Measurements from ENCODE around the gene ADARB1. TPM values are rescaled to one million over a fixed set of nuclear protein-coding genes. Genes with fewer than 3 reads are reported as not detected.

ADARB1 gene
- total RNA-seq, 4 donors from 2014 or later = 12.1 to 32.4 (median 14.4) TPM

DNA sequence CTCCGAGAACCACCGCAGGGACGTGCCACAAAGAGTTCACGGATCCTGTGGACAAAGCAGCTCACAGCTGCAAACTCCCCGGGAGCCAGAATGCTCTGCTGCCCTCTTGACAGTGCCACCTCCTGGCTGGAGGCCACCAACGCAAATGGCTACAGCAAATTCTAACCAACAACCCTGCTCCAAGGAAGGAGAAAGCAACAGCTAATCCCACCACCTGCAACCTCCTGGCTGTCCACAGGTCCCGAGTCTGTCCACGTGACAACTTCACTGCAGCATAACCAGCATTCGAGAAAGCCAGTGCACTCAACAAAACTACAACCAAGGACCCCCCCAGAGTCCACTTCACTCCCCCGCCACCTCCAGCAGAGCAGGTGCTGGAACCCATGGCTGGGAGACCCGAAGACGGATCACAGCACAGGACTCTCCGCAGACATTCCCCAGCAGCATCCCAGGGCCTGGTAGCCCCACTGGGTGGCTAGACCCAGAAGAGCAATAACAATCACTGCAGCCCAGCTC is 196.0 kb downstream of the ADARB1 start:
- TF ChIP-seq, protein P1, sequence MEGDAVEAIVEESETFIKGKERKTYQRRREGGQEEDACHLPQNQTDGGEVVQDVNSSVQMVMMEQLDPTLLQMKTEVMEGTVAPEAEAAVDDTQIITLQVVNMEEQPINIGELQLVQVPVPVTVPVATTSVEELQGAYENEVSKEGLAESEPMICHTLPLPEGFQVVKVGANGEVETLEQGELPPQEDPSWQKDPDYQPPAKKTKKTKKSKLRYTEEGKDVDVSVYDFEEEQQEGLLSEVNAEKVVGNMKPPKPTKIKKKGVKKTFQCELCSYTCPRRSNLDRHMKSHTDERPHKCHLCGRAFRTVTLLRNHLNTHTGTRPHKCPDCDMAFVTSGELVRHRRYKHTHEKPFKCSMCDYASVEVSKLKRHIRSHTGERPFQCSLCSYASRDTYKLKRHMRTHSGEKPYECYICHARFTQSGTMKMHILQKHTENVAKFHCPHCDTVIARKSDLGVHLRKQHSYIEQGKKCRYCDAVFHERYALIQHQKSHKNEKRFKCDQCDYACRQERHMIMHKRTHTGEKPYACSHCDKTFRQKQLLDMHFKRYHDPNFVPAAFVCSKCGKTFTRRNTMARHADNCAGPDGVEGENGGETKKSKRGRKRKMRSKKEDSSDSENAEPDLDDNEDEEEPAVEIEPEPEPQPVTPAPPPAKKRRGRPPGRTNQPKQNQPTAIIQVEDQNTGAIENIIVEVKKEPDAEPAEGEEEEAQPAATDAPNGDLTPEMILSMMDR (IDR thresholded peaks at IDR 0.05; ENCODE audit: low read depth) = no peak

Other genes starting within 250 kb of the ADARB1 start
- 100 to 1,000 TPM; 131 to 244 (median 148) TPM for gene PTTG1IP, start 200.9 kb upstream of the ADARB1 start, total RNA-seq
- gene ITGB2, start 153.7 kb upstream of the ADARB1 start, total RNA-seq = 1,000 to 10,000 TPM in 1 of 4 donors, 100 to 1,000 TPM in 1, 10 to 100 TPM in 2; 55.8 to 1,044 (median 162) TPM
- 10 to 100 TPM in 2 of 4 donors, 1 to 10 TPM in 2; 7.5 to 16.4 (median 10.5) TPM for gene SLX9, start 134.6 kb upstream of the ADARB1 start, total RNA-seq
- gene POFUT2, start 213.3 kb downstream of the ADARB1 start, total RNA-seq = 10 to 100 TPM in 3 of 4 donors, 1 to 10 TPM in 1; 8.3 to 19.8 (median 17.0) TPM